Cardiac septum (tissue), 1 donor: Measurements from ENCODE around the gene SMYD1. TPM values are rescaled to one million over a fixed set of nuclear protein-coding genes. Genes with fewer than 3 reads are reported as not detected.

Source experiments
- DNase-seq: peaks from one replicate; pipeline ENCODE4 v3.0.0-alpha.2; 2020; ENCODE audit warnings: low spot score
- intact Hi-C: fragments of 100-400 bp; cut with DNase I; formaldehyde crosslinking; loops from one replicate; pipeline ENCODE4 v1.14.0; 2022
- total RNA-seq: library from RNA; stranded (reverse); fragmentation: NEBNext Ultra II Directional; extraction: Animal tissue kit (Norgen Biotek cat#: 25700); gene quantifications from one replicate; pipeline ENCODE4 v1.2.1, GENCODE V29; 2021
- donor health status: DM: no; HTN: no; CAD: no.

SMYD1 gene
- total RNA-seq, 1 donor from 2014 or later: 295 TPM

DNA sequence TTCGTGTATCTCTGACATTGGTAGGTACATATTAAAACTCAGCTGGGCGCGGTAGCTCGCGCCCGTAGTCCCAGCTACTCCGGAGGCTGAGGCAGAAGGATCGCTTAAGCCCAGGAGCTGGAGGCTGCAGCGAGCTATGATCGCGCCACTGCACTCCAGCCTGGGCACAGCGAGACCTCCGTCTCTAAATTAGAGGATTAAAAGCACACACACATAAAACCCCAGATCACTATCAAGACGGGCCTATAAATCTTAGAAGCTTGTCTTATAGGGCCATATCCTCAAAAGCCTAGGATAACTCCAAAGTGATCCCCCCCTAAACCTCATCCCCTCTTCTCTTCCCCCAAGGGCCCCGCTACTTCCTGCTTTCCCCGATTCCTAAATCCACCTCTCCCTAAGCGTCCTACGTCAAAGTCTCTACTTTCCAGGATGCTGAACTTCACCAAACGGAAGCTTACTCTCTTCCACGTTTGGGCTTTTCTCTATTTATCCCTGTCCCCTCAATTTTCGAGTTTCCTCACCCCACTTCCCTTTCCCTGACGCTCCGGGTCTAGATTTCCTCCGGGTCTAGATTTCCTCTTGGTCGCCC is 12.7 kb upstream of the SMYD1 start:
- DNase-seq: no peak
- intact Hi-C loops: no loop called here

DNA sequence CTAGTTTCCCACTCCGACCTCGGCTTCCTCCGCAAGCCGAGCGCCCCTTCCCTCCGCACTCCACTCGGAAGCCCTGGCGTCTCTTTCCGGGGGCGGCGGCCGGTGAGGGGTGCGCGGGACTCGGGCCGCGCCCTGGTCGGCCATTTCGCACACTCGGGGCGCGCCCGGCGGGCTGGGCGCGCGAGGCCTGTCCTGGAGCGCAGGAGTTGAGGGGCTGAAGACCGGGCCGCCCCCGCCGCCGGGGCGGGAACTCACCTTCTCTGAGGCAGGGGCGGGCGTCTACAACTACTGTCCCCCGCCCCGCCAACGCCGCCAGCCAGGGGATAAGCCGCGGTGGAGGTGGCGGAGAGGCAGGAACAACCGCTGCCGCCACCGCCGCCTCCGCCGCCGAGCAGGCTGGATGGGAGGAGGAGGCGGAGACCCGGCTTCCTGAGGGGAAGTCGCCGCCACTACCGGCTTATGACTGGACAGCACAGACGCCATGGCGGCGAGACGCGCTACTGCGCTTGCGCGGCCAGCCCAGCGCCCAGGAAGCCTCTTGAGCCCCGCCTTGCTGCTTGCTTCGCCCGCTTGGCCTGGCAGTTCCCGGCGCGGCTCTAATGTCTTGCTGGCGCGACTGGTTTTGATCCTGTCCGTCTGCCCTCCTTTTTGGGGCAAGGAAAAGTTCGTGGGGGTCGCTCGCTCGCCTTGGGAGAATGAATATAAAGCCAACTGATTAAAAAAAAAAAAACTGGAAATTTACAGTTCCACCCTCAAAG is 12.1 kb upstream of the SMYD1 start, which contains the start of gene KRCC1:
Gene KRCC1, minus strand, starts transcription at position 413 of the 758 bp plus-strand sequence. CDS start 27,220 bp downstream, outside the sequence.
- peak; percentile 98 for DNase-seq
- intact Hi-C loops: no loop called here

DNA sequence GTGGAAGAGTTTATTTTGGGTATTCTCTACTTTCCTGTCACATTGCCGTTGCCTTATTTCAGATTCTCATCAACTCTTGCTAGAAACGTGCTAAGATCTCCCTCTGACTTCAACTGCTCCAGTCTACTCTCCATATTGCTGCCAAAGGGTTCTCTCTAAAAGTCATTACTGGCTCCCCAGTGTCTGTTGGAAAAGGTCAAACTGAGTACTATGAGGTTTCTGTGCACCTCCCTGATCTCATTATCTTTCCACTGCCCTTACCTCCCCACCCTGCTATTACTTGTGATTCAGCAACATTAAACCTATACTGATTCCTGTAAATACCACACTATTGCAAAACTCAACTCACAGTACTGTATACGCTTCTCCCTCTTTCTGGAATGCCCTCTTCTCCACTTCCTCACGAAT is 10.2 kb upstream of the SMYD1 start:
- no peak for DNase-seq
- intact Hi-C loops: no loop called here

DNA sequence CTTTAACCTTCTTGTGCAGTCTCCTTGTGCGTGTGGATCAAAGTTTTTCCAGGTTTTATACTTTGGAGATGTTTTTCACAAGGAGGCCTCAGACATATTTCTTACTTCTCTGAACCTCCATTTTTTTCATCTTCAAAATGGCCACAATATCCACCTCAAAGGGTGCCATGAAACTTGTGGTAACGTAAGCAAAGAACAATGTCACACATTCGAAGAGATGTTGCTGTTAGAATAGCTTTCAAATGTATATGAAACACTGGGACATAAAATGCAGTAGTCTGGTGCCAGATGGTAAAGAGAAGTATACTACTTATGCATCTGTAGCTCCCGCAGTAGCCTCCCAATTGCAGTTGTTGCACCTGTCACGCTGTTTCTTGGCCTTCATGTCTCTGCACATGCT is 9.4 kb upstream of the SMYD1 start:
- DNase-seq: no peak
- intact Hi-C loops: no loop called here

DNA sequence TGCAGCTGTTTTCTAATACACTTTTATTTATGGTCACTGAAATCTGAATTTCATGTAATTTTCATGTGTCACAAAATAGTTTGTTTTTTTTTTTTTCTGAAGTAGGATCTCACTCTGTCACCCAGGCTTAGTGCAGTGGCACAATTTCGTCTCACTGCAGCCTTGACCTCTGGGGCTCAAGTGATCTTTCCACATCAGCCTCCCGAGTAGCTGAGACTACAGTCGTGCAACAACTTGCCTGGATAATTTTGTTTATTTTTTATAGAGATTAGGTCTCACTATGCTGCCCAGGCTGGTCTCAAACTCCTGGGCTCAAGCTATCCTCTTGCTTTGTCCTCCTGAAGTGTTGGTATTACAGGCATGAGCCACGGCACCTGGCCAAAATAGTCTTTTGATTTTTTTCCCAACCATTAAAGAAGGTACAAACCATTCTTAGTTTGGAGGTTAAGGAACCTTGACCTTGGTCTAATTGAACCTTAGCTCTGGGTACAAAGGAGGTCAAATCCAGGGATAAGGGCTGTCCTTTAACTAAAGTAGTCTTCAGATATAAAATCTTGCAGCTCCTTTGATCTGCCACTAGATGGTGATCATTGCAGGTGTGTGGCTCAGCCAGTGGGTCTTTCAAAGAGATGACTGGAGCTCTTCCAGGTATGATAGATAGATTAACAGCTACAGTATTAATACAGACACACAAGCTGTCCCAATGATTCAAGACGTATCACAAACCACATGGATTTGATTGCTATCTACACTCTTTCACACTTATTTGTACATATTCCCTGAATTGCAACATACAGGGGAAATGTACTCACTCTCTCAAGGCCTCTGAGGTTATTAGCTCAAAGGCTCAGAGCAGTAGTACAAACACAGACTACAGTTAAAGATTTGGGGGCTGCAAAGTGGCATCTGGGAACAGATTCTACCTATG is 7.4 kb upstream of the SMYD1 start:
- no peak for DNase-seq
- intact Hi-C loops: loop anchor here (2.0 kb wide), 1 partner anchor 101 kb away; no protein-coding TSS in a partner anchor

DNA sequence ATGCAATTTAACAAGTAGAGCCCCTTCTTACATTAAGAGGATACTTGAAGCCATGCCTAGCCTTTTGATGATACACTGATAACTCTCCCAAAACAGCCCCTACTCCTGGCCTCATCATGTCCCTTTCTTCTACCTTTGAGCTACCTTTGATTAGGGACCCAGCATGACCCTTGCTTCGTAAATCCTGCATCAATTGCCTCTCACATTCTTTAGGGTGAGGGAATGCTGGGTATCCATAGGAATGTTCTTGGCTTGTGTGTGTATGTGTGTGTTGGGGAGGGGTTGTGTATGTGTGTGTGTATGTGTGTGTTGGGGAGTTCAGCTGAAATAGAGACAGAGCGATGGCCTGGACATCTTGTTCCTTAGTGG is 6.7 kb upstream of the SMYD1 start:
- DNase-seq: no peak
- intact Hi-C loops: loop anchor here (2.0 kb wide), 1 partner anchor 100 kb away; no protein-coding TSS in a partner anchor

DNA sequence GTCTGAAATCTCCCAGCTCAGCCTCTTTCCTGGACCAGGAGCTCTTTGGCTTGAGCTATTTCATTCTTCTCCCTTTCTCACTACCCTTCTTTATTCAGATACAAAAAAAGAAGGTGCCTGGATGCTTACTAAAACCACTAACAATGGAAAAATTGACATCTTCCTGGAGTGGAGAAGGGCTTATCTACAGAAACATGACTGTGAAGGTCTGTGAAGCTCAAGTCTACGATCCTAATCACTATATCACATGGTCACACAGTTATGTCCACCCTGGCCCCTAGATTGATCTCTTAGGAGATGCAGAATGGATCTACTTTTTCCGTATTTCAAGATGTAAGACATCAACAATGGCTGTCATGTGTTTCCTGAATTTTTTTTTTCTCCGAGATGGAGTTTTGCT is 6.3 kb upstream of the SMYD1 start:
- intact Hi-C loops: loop anchor here (2.0 kb wide), 1 partner anchor 100 kb away; no protein-coding TSS in a partner anchor
- no peak for DNase-seq

DNA sequence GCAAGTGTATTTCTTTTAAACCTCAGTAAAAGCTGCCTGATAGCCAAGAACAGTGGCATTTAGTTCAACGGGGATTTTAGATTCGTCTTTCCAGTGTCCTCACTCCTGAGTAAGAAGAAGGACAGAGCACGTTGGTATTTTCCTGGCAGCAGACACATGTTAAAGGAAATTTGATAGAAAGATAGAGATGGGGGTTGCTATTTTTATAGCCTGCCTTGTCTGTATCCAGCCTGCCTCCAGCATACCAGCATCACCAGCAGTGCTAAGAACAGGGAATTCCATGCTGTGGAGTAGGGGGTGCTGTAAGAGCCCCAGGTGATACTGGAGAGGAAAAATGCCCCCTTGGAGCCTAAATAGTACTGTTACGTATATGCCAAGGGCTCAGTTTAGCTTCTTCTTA is 1.1 kb upstream of the SMYD1 start:
- intact Hi-C loops: no loop called here
- DNase-seq: no peak

DNA sequence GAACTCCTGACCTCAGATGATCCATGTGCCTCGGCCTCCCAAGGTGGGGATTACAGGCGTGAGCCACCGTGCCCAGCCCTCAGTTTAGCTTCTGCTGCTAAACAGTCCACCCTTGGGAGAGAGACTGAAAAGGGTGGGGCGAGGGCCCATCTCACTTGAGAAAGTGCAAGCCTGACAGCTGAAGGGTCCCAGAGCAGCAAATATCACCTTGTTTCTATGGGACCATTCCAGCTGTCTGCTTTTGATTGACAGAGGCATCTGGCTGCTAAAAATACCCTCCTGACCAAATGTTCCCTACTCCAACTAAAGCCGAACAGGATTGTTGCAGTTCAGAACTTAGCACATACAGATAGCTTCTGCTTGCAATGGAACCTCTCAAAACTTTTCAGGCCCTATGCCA is 436 bp upstream of the SMYD1 start:
- no peak for DNase-seq
- intact Hi-C loops: no loop called here

DNA sequence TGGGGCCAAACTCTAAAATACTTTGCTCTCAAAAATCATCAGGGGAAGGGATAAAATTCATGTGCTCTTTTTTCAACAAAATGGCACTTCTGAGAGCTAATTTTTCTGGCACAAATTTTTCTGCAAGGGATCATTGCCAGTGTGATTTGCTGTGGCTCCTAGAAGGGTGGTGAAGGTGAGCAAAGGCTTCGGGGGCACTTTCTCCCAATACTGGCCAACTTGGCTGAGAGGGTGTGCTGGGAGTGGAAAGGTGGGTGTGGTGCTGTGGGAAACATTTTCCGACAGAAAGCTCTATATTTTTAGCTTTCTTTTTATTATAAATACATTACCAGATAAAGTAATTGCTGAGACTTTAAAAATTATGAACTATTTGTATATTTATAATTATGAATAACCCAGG is 419 bp downstream of the SMYD1 start:
- no peak for DNase-seq
- intact Hi-C loops: no loop called here

DNA sequence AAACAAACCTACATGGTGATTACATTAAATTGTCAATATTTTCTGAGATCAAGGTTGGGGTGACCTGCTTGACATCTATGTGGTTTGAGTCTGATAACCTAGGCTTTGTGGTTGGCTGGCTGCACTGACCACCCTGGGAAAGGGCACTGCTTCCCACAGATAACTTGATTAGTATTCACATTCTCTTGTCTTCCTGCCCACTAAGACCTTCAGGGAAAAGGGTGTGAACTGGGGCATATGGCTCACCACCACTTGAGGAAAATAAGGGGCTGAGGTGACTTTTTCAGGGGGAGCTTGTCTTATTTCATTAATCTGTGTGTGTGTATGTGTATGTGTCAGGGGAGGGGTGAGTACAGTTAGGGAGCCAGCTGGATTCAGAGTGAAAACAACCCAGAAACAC is 1.5 kb downstream of the SMYD1 start:
- no peak for DNase-seq
- intact Hi-C loops: no loop called here

DNA sequence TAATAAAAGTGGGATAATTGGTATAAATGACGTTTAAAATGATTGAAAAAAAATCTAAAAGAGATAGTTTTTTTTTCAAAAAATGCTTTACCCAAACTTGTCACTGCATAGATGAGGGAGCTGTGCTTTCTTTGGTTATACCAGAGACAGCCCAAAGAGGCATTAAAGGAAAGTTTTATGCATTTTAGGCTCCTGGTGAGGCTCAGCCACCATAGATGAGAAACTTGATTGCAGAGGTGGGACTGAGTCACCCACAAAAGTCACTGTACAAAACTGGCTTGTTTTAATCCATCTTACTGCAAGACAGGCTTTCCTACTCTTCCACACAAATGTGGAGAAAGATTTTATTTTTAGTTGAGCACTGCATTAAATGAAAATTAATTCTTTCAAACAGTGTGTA is 2.4 kb downstream of the SMYD1 start:
- no peak for DNase-seq
- intact Hi-C loops: no loop called here

DNA sequence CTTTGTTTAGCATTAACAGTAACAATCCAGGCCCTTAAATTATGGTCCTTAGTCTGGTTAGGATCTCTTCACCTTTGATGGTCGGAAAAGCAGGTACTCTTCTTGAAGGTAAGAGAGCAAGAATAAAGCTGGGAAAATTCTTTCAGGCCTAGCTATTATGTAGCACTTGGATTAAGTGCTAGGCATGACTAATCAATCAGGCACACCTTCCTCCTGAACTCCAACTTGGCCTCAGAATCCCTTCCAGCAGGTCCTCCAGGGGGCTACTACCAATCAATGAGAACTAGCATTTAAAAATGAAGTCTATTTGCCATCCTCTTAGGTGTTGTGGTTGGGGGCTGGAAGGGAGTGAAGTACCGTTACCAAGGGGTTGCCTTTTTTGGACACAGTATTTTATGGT is 3.7 kb downstream of the SMYD1 start:
- intact Hi-C loops: no loop called here
- DNase-seq: no peak

DNA sequence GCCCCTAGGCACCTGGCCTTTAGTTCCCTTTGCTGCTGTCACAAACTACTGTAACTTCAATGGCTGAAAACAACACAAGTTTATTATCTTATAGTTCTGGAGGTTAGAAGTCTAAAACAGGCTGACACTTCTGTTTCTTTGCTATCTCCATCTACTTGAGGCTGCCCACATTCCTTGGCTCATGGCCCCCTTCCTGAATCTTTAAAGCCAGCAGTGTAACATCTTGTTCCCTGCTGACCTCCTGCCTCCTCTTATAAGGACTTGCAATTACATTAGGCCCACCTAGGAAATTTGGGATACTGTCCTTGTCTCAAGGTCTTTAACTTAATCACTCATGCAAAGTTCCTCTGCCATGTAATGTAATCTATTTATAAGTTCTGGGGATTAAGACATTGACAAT is 6.5 kb downstream of the SMYD1 start:
- intact Hi-C loops: no loop called here
- DNase-seq: no peak

DNA sequence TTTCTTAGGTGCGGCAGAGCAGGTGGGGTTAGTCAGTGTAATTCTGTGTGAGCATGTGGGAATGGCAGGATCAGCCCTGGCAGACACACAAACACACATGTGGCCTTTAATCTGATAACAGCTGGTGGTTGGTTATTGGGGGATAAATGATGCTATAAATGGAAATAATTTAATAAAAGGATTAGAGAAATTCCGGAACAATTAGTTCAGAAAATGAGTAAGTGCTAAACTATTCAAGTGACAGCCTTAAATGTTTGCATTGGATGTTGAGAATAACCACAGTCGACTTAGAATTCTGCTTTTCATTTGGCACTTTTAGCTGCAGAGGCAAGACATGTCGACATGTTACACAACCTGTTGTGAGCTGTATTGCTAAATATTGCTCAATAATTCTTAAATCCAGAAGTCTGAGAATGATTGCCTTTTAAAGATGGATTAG is 7.2 kb downstream of the SMYD1 start:
- DNase-seq: no peak
- intact Hi-C loops: no loop called here

DNA sequence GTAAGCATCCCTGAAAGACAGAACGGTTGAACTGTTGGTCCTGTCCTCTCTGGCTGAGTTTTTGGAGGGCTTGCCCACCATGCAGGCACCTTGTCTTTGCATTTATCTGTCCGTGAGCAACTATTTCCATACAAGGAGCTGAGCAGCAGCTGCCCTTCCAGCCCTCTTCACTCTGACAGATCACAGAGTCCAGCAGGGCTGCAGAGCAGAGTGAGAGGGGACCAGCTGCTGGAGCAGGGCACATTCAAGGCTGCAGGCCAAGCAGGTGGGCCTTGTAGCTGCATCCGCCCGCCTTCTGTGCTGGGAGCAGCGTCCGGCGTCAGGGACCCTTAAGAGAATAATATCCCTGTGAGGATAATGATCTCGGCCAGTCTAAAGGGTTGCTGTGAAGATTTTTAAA is 9.5 kb downstream of the SMYD1 start:
- intact Hi-C loops: no loop called here
- peak; percentile 77 for DNase-seq

DNA sequence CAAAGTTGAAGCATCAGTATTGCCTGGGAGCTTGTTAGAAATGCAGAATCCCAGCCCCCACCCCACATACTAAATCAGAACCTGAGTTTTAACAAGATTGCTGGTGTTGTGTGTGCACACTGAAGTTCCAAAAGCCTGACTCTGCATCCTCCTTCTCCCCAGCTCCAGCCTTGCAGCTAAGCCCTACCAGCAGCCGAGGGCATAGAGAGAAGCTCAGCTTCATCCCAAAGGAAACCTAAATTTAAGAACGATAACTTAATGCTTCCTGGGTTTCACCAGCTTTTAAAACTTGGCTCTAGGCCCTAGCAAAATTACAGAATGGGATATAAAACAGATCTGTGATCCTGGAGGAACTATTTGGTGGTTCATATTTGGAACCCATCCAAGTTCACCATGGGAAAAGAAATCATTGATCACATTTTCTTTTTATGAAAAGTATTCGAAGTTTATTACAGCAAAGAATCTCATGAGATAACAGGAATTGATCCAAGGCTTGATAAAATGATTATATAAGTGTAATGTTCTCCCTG is 11.1 kb downstream of the SMYD1 start:
- no peak for DNase-seq
- intact Hi-C loops: no loop called here

DNA sequence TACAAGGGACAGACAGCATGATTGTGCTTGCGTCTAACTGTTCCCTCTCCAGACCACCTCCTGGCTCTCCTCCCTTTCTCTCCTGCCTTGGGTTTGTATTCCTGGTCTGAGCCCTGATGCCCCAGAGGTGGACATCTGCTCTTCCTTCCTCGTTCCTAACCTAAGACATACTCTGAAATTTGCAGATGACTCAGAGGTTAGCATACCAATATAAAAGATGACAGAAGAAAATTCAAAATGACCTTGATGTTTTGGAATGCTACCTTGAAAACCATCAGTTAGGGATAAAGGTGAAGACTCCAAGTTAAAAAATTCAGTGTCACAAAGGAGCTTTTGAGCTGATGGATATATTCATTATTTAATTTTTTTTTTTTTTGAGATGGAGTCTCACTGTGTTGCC is 12.9 kb downstream of the SMYD1 start:
- intact Hi-C loops: no loop called here

DNA sequence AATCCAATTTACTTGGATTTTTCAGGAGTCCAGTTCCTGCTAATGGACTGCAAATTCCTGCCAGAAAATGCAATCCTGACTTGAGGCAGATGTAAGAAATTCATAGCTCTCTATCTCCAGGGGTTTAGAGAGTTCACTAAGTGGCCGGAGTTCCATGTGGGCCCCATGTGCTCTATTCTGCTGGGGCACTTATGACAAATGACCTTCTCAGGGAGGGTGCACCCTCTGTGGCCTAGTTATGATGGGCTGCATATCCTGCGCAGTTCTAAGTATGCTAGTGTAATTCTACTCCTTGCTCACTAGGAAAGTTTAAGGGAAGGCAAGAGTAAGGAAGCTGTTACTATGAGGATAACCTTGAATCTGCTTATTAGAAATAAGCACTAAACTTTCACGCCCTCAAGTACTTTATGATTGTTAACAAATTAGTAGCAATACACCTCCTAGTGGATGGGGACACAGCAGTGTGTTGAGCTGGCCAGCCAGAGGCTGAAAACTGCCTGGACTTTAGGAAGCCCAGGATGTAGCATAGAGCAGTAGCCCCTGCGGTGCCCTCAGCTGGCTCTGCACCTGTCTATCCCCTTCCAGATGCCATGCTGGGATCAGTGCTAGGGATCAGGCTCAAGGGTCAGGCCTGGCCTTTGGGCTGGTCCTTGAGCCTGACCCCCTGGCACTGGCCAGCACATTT is 14.4 kb downstream of the SMYD1 start:
- DNase-seq: no peak
- intact Hi-C loops: no loop called here

More for the DNA sequence above, 12.9 kb downstream of the SMYD1 start:
- DNase-seq: no peak
